Body of pancreas (tissue), 4 donors: ENCODE data around the gene KCNC3. TPM values are rescaled to one million over a fixed set of nuclear protein-coding genes. Genes with fewer than 3 reads are reported as not detected.
"Not testable (repeated sequence)": the region's sequence is repeated elsewhere in the genome, so short reads cannot be mapped to it uniquely, and the experiment has no call there.

Source experiments
- ATAC-seq: fragments of 150-250 bp; one replicate; pipeline ENCODE4 v1.9.1; 2016
- DNase-seq, 4 donors: peaks; one replicate each; pipeline ENCODE4 v3.0.0-alpha.2; 2019
- H3K27ac ChIP-seq, 4 donors: fragments of 200-600 bp; sonication (generic); 1 replicate in 3 of 4; 2 replicates in 1 of 4; pipeline versions ENCODE4 v1.5.1 to v1.6.1; 2016 to 2019; ENCODE audit warnings: mild to moderate bottlenecking in 1 of 4, mixed read lengths in 1 of 4, moderate library complexity in 1 of 4
- H3K27me3 ChIP-seq, 2 donors: fragments of 200-600 bp; sonication (generic); one replicate each; pipeline ENCODE4 v1.6.0; 2016; ENCODE audit warnings: mild to moderate bottlenecking in 1 of 2
- H3K36me3 ChIP-seq, 2 donors: fragments of 200-600 bp; sonication (generic); replicated peaks in 1 of 2; 2 replicates each; pipeline ENCODE4 v1.5.1; 2016; ENCODE audit warnings: low read depth in 2 of 2; ENCODE audit not compliant: insufficient read depth in 1 of 2
- H3K4me1 ChIP-seq: fragments of 200-600 bp; sonication (generic); one replicate; pipeline ENCODE4 v1.6.0; 2016
- H3K4me3 ChIP-seq, 2 donors: fragments of 200-600 bp; sonication (generic); 1 replicate in 1 of 2; 2 replicates in 1 of 2; pipeline ENCODE4 v1.5.1; 2016 to 2019
- H3K9me3 ChIP-seq, 3 donors: fragments of 200-600 bp; sonication (generic); 1 replicate in 2 of 3; 2 replicates in 1 of 3; pipeline ENCODE4 v1.5.1; 2016
- POLR2A ChIP-seq, 3 donors: fragments of 450-650 bp; IDR thresholded peaks; one replicate each; pipeline ENCODE4 v1.6.1; 2016; ENCODE audit warnings: antibody characterized with exemption in 3 of 3, mild to moderate bottlenecking in 2 of 3
- WGBS, 2 donors: methylation state at CpG; one replicate each; pipeline ENCODE4 v1.1.5; 2017; 5-methylcytosine and 5-hydroxymethylcytosine counted together
- intact Hi-C: fragments of 100-400 bp; cut with DNase I; formaldehyde crosslinking; loops from one replicate; pipeline ENCODE4 v1.15.1; 2023
- total RNA-seq, 2 donors: library from RNA; depleted of rRNA; stranded (reverse); fragments of >200 nt; gene quantifications; one replicate each; pipeline ENCODE4 v1.1.0, GENCODE V29; 2016
- TF ChIP-seq, protein P1 (sequence below), 7 experiments: fragments of 450-650 bp in 4 of 7; fragments of 200-600 bp in 3 of 7; sonication (generic) in 3 of 7; IDR thresholded peaks; one replicate each; pipeline ENCODE4 v1.5.1; 2016 to 2019; ENCODE audit warnings: antibody characterized with exemption in 7 of 7

KCNC3 gene
- total RNA-seq, 2 donors from 2014 or later, result 1.8 to 6.3 TPM

- Histone ChIP-seq H3K36me3 (no peaks in the 10 kb centered on the region), H3K4me1 (peaks cover 17% of the 10 kb centered on the region), H3K9me3 (no peaks in the 10 kb centered on the region), H3K27me3 (no peaks in the 10 kb centered on the region), H3K4me3 (no peak overlapping the region), H3K27ac (no peak overlapping the region)
- WGBS, 2 donors, result 86 to 92% methylated on average over 5 to 11 of the region's 11 CpGs
- TF ChIP-seq POLR2A (IDR thresholded peaks at IDR 0.05), result no peak
- TF ChIP-seq, protein P1, sequence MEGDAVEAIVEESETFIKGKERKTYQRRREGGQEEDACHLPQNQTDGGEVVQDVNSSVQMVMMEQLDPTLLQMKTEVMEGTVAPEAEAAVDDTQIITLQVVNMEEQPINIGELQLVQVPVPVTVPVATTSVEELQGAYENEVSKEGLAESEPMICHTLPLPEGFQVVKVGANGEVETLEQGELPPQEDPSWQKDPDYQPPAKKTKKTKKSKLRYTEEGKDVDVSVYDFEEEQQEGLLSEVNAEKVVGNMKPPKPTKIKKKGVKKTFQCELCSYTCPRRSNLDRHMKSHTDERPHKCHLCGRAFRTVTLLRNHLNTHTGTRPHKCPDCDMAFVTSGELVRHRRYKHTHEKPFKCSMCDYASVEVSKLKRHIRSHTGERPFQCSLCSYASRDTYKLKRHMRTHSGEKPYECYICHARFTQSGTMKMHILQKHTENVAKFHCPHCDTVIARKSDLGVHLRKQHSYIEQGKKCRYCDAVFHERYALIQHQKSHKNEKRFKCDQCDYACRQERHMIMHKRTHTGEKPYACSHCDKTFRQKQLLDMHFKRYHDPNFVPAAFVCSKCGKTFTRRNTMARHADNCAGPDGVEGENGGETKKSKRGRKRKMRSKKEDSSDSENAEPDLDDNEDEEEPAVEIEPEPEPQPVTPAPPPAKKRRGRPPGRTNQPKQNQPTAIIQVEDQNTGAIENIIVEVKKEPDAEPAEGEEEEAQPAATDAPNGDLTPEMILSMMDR (IDR thresholded peaks at IDR 0.05), result no peak
- no peak for DNase-seq
- ATAC-seq, result no peak
- intact Hi-C loops, result no loop called here
Measured at GRCh38 chr19:50359328-50359818, 30.2 kb upstream of the KCNC3 start.

DNA sequence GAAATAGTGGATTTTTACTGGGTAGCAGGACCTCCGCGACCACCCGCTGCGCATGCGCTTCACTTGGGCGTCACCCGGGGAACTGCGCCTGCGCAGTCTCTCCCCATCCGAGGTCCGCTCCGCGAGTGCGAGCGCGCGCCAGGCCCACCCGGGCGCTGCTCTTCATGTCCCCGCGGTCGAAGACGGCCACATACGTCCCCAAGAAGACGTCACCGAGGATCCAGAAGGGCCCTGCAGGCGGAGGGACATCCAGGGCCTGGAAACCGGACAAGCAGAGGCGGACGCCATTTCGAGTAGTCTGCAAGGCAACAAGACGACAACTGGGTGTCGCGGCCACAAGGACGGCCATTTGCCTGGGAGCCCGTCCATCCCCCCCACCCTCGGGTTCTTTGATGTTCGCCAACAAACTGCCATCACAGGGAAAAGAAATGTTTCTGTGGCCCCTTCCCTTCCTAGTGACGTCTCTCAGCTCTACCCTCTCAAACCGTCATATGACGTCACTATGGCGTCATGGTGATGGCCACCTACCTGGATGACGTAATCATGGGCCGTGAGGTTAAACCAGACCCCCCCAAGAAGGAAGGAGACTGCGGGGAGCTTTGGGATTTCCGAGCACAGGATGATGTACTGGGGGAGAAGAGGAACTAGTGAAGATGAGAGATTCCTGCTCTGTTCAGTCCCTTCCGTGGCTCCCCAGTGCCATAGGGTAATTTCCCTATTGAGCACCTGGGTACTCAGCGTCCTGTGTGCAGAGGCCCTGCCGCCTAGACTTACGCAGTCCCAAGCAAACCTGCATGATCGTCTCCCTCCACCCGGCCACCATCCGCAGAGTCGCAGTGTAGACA lies 29.5 kb upstream of the KCNC3 start:
- WGBS, 2 donors, result 31 to 70% methylated on average over 20 to 54 of the region's 54 CpGs
- DNase-seq (peak; percentile 67 to 80 (median 74)), ATAC-seq (peak; percentile 67)
- no peak overlapping the region for H3K4me3 ChIP-seq
- peaks cover 17% of the 10 kb centered on the region for H3K4me1 ChIP-seq
- H3K36me3 ChIP-seq, result no peaks in the 10 kb centered on the region
- H3K27me3 ChIP-seq, result no peaks in the 10 kb centered on the region
- intact Hi-C loops, result no loop called here
- H3K9me3 ChIP-seq, result no peaks in the 10 kb centered on the region
- H3K27ac ChIP-seq, result peak overlapping the region; percentile 62 to 89 (median 81)
- TF ChIP-seq, protein P1 (IDR thresholded peaks at IDR 0.05), result no peak
- peak in 2 of 3 donors; percentile 69 to 70 for TF ChIP-seq POLR2A (IDR thresholded peaks at IDR 0.05)

DNA sequence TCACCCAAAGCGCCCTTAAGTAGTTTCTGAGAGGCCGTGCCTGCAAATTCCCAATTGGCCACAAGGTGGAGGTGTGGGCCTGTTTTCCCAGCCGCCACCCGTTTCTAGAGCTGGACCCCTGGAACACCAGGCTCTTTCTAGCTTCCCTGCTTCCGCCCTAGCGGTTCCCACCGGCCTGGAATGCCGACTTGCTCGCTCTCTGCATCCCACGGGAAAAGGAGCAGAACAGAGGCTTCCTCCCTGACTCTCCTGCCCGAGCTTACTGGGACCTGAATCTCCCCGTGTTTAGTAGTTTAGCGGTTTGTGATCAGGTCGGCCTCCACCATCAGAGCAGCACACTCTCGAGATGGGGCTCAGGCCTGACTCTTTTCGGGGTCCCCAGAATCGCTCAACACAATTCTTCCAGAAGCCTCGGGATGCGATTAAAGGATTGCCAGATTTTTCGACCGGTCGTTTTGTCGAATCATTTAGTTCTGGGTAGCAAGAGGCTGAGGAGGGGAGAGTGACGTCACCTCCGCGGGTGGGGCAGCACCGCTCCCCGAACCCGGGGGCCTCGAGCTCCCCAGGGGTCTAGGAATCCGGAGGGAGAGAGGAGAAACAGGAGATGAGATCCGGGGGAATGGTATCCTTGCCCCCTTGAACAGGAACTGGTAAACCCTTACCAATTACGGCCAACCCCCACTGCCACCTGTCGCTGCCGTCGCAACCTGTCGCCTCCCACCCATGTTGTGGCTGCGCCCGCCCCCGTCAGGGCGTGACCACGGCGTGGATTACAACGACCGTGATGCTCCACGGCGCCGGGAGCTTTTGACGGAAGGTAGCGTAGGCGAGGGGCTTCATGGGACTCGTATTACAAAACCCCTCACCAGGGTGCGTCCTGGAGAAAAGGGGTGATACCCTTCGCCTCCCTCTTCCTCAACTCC lies 28.3 kb upstream of the KCNC3 start:
- peak in 2 of 3 donors; percentile 34 to 54 for TF ChIP-seq POLR2A (IDR thresholded peaks at IDR 0.05)
- TF ChIP-seq, protein P1 (IDR thresholded peaks at IDR 0.05), result peak; percentile 83 to 96 (median 88)
- whole genome bisulfite sequencing, 2 donors, result 10 to 13% methylated on average over 16 to 54 of the region's 54 CpGs

GRCh38 chr19:50356691-50357177 lies 27.6 kb upstream of the KCNC3 start:
- no peak for DNase-seq
- intact Hi-C loops, result no loop called here
- H3K4me3 ChIP-seq, result no peak overlapping the region
- H3K4me1 ChIP-seq, result peaks cover 17% of the 10 kb centered on the region
- H3K9me3 ChIP-seq, result no peaks in the 10 kb centered on the region
- whole genome bisulfite sequencing, 2 donors, result 28 to 34% methylated on average over 13 of the region's 13 CpGs
- TF ChIP-seq POLR2A (IDR thresholded peaks at IDR 0.05), result no peak
- TF ChIP-seq, protein P1 (IDR thresholded peaks at IDR 0.05), result no peak
- no peaks in the 10 kb centered on the region for H3K36me3 ChIP-seq
- no peaks in the 10 kb centered on the region for H3K27me3 ChIP-seq
- no peak for ATAC-seq
- peak overlapping the region in 2 of 4 donors; percentile 85 to 89 for H3K27ac ChIP-seq

More for the DNA sequence above, 28.3 kb upstream of the KCNC3 start:
- DNase-seq, result peak; percentile 78 to 86 (median 81)
- Histone ChIP-seq H3K36me3 (no peaks in the 10 kb centered on the region), H3K27ac (peak overlapping the region; percentile 62 to 89 (median 81)), H3K4me3 (peak overlapping the region; percentile 13 to 18), H3K9me3 (no peaks in the 10 kb centered on the region), H3K4me1 (peaks cover 17% of the 10 kb centered on the region), H3K27me3 (no peaks in the 10 kb centered on the region)
- intact Hi-C loops, result no loop called here
- peak; percentile 83 for ATAC-seq

DNA sequence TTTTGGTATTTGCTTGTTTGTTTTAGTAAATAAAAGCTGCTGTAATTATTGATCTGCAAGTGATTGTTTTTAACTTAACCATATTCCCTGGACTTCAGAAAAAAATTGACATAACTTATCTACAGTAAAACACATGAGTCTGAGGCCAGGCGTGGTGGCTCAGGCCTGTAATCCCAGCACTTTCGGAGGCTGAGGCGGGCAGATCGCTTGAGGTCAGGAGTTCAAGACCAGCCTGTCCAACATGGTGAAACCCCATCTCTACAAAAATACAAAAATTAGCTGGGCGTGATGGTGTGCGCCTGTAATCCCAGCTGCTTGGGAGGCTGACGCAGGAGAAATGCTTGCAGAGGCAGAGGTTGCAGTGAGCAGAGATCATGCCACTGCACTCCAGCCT lies 24.3 kb upstream of the KCNC3 start:
- intact Hi-C loops, H3K27me3 ChIP-seq, H3K4me3 ChIP-seq, ATAC-seq, H3K36me3 ChIP-seq, DNase-seq, H3K27ac ChIP-seq, H3K9me3 ChIP-seq: not testable (repeated sequence)
- peaks cover 12% of the 10 kb centered on the region for H3K4me1 ChIP-seq
- WGBS, 2 donors, result 92 to 94% methylated on average over 7 of the region's 7 CpGs
